NCI-H748 treated with DMSO at 0.1 percent for 48 hours (cell line): ENCODE results near the gene AGXT.

Experiments
- DNase-seq: peaks from one replicate; lab custom pipeline; 2025; lab: John Stamatoyannopoulos, UW

Gene AGXT

GRCh38 chr2:240868286-240869108, at the start of gene AGXT:
Gene AGXT, plus strand, starts transcription at chr2:240868824. Its CDS starts 42 bp downstream, at chr2:240868866.
- peak; percentile 68 for DNase-seq

DNA sequence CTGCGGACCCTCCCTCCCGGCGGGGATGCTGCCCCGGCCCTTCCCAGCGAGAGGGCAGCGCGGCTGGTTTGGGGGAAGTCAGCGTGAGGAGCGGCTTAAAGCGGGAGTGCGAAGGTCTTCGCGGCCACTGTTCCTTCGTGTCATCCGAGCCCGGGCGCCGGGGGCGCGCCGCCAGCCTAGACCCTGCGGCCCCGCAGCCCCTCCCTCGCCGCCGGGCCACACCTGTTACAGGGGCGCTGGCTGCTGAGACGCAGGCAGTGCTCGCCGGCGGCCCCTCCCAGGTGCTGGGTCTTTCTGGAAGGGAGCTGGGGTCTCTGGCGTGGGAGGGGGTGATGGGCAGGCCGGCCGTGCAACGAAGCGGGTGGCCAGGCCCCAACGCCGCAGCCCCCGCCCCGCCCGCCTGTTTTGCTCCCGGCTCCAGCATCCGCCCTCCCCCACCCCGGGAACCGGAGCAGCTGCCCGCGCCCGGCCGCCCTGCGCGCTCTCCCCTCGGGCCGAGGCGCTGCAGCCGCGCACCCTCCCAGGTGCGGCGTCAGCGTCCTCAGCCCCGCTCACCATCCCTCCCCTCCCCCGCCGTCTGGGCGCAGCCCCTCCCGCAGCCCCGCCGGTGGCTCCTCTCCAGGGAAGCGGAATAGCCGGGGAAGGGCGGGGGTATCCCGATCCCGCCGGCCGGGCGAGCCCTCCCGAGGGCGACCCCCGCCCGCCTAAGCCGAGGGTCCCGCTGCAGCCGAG, 49.3 kb upstream of the AGXT start:
- DNase-seq = peak; percentile 37

DNA sequence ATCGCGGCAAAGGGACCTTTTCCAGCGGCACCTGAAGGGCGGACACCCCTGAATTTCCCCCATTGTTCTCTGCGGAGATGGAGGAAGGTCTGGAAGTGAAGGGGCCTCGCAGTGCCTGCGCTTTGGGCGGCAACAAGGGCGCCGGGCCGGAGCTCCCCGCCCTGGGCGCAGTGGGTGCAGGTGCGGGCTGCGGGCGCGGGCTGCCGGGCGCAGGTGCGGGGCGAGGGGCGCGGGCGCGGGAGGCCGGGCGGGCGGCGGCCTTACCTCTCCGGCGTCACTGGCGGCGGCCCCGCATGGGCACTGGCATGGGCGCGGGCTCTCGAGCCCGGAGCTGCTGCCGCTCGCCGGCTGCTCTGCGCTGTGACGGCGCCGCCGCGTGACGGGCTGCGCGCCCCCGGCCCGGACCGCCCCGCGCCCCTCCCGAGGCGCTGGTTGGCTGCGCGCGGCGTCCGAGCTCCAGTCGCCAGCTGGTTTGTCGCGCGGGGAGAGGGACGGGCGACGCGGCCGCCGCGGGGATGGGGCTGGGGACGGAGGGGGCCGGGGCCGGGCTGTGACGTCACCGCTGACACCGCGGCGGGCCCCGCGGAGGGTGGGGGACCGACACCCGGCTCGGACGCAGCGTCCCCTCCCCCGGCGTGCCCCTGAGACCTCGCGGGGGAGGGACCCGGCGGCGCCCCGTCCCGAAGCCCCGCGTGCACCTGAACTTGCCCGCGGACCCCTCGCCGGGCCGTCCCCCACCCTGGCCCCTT, 48.6 kb upstream of the AGXT start, which contains the start of gene KIF1A:
Gene KIF1A (minus strand): TSS at position 362 of the 749 bp plus-strand sequence. CDS start 22,467 bp downstream, outside the sequence.
- peak; percentile 78 for DNase-seq

GRCh38 chr2:240820607-240821428, 47.8 kb upstream of the AGXT start:
- peak; percentile 62 for DNase-seq

- DNase-seq = peak; percentile 57
These were observed 47.2 kb upstream of the AGXT start for GRCh38 chr2:240821429-240821778.

DNA sequence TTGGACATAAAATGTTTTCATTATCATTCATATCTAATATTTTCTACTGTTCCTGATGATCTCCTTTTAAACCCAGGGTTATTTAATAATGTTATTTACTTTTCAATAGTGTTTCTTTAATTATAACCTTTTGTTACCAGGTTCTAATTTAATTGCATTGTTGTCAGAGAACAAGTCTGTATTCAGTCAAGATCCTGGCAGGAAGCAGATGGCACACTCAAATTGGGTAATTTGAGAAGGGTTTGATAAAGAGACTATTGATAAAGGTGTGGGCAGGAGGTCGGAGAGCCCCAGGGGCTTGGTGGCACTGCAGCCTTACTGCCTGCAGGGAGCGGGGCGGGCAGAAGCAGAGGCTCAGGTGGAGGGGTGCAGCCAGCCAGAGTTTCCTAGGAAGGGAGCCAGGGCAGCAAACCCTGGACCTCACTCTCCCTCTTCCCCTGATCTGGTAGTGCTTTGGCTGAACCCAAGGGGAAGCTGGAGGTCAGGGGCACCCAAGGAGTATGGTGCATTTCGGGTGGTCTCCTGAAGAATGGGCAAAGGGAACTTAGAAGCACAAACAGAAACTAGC, 46.3 kb upstream of the AGXT start:
- peak; percentile 95 for DNase-seq

- DNase-seq = no peak
These were observed 44.9 kb upstream of the AGXT start for GRCh38 chr2:240823449-240824336.

DNA sequence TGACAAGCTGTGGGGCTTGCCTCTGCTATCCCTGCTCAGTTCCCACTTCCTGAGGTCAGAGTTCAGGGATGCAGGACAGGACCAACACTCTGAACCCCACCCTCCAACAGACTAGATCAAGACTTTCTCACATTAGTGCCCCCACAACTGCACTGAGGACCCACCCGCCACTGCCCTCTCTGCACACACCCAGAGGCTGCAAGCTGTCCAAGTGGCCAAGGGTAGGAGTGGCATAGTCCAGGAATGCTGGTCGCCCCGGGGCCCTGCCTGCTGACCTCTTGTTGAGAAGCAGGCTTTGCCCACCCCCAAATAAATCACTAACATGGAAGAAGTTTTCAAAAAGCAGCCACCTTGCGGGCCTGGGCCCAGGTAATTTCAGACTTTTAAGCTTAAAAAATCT, 43.1 kb upstream of the AGXT start:
- no peak for DNase-seq

DNA sequence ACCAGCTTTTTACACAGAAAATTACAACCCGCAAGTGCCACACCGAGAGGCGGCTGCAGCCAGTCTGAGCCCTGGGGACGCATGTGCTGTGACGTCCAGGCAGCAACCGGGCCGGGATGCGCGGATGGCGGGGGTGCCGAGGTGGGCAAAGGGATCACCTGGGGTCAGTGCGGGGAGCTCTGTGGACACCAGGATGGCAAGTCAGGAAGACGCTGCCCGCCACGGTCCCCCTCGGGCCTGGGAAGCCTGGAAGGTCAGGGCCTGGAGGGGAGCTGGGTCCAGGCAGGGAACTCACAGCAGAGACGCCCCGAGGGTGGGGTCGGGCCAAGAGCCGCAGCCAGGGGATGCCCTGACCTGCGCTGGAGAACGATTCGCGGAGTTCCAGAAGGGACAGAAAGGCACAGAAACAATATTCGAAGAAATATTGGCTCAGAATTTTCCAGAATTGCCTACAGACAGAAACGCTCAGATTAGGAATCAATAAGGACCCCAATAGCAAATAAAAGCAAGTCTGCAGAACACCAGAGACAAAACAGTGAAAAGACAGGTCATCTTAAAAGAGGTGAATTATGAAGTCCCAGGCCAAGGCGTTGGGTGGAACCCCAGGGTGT, 36.9 kb upstream of the AGXT start:
- DNase-seq = no peak

- peak; percentile 91 for DNase-seq
These were observed 36.4 kb upstream of the AGXT start for GRCh38 chr2:240832205-240832727.

- no peak for DNase-seq
These were observed 35.6 kb upstream of the AGXT start for GRCh38 chr2:240832921-240833494.

DNA sequence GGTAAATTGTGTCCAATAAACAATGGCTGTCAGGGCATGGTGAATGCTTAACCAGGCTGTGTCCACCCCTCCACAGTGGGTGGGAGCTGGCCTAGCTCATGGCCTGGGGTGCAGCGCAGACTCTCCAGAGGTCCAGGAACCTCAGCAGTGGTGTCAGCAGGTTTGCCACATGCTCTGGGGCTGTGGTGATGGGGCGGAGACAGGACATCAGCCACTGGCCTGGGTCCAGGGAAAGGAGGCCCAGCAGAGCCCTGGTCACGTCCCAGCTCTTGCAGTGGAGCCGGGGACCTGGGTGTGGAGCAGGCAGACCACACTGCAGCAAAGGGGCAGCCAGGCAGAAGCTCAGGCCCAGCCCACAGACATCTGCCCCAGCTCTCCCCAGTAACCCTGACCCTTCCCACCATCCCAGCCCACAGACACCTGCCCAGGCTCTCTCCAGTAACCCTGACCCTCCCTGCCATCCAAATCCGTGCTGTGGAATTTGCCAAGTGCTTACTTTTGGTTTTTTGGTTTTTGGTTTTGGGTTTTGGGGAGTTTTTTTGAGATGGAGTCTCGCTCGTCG, 34.8 kb upstream of the AGXT start:
- DNase-seq = no peak

DNA sequence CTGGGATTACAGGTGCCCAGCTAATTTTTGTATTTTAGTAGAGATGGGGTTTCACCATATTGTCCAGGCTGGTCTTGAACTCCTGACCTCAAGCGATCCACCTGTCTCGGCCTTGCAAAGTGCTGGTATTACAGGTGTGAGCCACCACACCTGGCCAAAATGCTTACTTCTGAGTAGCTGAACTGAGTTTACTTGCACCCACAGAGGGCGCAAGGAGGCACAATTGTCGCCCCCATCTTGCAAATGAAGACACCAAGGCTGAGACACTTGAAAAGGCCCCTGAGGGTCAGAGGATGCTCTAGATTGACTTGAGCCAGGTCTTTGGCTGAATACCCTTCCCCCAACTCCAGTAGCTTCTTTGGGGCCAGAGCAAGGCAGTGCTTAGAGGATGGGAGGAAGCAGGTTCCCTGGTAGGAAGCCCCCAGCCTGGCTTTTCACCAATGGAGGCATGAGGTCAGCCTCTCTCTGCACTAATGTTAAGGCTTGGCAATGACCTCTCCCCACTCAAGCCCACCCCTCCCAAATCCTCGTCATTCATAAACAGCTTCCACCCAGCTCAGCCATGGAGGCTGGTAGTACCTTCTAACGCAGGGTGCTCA, 34.1 kb upstream of the AGXT start:
- DNase-seq = no peak

- no peak for DNase-seq
These were observed 33.1 kb upstream of the AGXT start for GRCh38 chr2:240835528-240835927.

GRCh38 chr2:240836781-240837467, 31.7 kb upstream of the AGXT start:
- DNase-seq = no peak

DNA sequence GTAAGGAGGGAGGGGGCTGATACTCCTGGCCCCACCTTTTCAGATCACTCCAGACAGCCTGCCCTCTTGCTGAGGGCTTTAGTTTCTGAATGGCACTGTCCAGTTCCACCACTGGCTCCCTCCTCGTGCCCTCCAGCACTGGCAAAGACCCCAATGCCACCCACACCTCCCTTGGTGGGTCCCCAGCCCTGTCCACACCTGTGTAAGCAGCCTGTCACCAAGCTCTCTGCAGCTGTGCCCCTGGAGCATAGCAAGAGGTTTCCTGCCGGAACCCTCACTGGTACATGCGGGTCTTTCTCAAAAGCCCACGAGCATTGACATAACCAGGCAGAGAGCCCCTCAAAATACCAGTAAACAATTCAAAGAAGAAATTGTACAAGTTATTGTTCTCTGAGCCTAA, 31.0 kb upstream of the AGXT start:
- no peak for DNase-seq

GRCh38 chr2:240839152-240840143, 29.2 kb upstream of the AGXT start:
- DNase-seq = no peak
